SH-SY5Y (cell line): ENCODE measurements around the gene PTCH1.

Experiments
- GATA2 ChIP-seq: IDR thresholded peaks from 2 replicates; pipeline ENCODE4 v1.6.1; 2011; ENCODE audit warnings: mild to moderate bottlenecking, low read depth, low read length
- GATA3 ChIP-seq: IDR thresholded peaks from 2 replicates; pipeline ENCODE4 v1.6.1; 2011; ENCODE audit warnings: low read depth, mild to moderate bottlenecking, low read length, moderate library complexity

- no peak for TF ChIP-seq GATA2
- no peak for TF ChIP-seq GATA3
These were observed 55.1 kb downstream of the PTCH1 start for GRCh38 chr9:95461448-95462248.
